ENCODE data around the gene DNAJA3.

The DNAJA3 gene

DNA sequence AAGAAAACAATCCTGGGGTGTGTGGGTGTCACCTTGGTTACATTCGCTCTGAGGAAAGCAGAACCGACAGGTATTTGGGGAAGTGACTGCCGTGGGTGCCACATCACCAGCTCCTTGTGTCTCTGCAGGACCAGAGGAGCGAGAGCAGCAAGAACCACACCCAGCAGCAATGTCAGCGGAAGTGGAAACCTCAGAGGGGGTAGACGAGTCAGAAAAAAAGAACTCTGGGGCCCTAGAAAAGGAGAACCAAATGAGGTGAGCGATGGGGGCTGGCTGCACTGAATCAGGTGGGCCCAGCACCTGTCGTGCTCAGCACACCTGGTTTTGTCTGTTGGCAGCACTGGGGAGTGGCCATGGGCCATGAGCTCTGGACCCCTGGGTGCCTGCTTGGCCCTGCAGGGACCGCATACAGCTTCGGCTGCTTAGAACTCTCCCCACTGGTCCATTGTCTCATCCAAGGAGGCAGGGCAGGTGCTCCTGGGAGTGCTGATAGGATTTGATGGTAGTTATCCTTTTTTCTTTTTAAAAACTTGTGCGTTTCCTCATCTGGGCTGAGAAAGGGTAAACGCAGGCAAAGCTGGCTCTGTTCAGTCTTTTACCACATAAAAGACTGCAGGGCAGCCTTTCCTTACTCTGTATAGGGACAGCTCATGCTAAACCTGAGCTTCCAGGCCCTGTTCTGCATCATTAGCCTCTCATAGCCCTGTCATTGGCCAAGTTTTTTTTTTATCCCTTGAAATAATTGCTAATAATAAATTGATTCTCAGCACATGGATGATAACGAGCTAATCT lies 79.9 kb downstream of the DNAJA3 start:
- CTCF ChIA-PET = interaction anchor here (0.6 to 1.7 kb wide), 6 partner anchors 13 to 119 kb away, joined by 3 to 4 read pairs (median 3); partner anchors contain the start of gene MGRN1
- DNase-seq (ENCODE audit: extremely low spot score) = no peak
- TF ChIP-seq, protein P1, sequence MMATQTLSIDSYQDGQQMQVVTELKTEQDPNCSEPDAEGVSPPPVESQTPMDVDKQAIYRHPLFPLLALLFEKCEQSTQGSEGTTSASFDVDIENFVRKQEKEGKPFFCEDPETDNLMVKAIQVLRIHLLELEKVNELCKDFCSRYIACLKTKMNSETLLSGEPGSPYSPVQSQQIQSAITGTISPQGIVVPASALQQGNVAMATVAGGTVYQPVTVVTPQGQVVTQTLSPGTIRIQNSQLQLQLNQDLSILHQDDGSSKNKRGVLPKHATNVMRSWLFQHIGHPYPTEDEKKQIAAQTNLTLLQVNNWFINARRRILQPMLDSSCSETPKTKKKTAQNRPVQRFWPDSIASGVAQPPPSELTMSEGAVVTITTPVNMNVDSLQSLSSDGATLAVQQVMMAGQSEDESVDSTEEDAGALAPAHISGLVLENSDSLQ (IDR thresholded peaks at IDR 0.05) = no peak
- no peak for TF ChIP-seq ZNF384 (IDR thresholded peaks at IDR 0.05)
- TF ChIP-seq LEF1 (IDR thresholded peaks at IDR 0.05; ENCODE audit: borderline replicate concordance) = no peak
- no peak for TF ChIP-seq FOXA1 (IDR thresholded peaks at IDR 0.05)
- no peak for TF ChIP-seq L3MBTL2 (conservative IDR thresholded peaks at IDR 0.05)
- no peak for TF ChIP-seq SP1 (IDR thresholded peaks at IDR 0.05)
- TF ChIP-seq SUZ12 (IDR thresholded peaks at IDR 0.05) = no peak
- TF ChIP-seq CTBP1 (IDR thresholded peaks at IDR 0.05; ENCODE audit: borderline replicate concordance) = no peak
- no peak for TF ChIP-seq NFRKB (IDR thresholded peaks at IDR 0.05)
- no peak for TF ChIP-seq ELF4 (IDR thresholded peaks at IDR 0.05)
- POLR2A ChIA-PET = no interaction called here
